Omental fat pad (tissue), 4 donors: Measurements from ENCODE around the gene PIGQ. TPM values are rescaled to one million over a fixed set of nuclear protein-coding genes. Genes with fewer than 3 reads are reported as not detected.

ENCODE experiments used
- ATAC-seq: fragments of 150-250 bp; one replicate; pipeline ENCODE4 v1.9.1; 2016; ENCODE audit warnings: mild to moderate bottlenecking, moderate library complexity; ENCODE audit not compliant: low FRiP score
- DNase-seq: peaks from one replicate; pipeline ENCODE4 v3.0.0-alpha.2; 2019; ENCODE audit warnings: low spot score
- total RNA-seq, 4 donors: library from RNA; depleted of rRNA; stranded (reverse); fragments of >200 nt; gene quantifications; one replicate each; pipeline ENCODE4 v1.1.0, GENCODE V29; 2016
- TF ChIP-seq, protein P1 (sequence below), 3 donors: fragments of 450-650 bp; IDR thresholded peaks; one replicate each; pipeline ENCODE4 v1.5.1; 2016 to 2017; ENCODE audit warnings: antibody characterized with exemption in 3 of 3, mild to moderate bottlenecking in 3 of 3, moderate library complexity in 2 of 3

Gene PIGQ
- total RNA-seq, 4 donors from 2014 or later: 22.0 to 25.1 (median 23.8) TPM

DNA sequence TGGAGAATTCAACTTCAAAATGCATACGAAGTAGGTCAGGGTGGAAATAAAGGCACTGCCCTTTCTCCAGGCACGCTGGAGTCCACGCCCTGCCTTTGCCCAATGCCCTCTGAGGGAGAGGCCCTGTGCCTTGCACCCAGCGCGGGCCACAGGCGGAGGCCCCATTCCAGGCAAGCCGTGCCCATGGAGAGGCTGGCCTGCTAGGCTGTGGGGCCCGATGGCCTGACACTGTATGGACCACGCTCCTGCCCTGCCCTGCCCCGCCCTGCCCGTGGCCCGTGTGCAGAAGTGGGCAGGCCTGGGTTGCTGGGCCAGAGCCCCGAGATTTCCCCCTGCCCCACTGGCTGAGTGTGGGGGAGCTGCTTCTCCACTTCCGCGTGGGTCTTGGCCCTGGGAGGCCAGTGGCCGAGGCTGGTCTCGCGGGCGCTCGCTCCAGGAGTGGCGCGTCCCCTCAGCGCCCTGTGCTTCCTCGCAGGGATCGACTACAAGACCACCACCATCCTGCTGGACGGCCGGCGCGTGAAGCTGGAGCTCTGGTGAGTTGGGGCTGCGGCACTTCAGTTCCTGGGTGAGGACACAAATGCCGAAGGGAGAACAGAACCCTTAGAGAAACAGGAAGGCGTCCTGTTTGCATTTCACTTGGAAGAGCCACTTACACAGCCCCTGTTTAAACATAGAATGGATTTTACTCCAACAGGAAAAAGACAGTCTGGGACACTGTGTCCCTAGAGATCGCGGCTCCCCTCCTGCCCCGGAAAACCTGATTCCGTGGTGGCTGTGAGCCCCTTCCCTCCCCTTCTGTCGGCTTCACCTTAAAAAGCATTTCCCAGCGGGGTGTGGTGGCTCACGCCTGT lies 47.2 kb downstream of the PIGQ start:
- no peak for ATAC-seq

DNA sequence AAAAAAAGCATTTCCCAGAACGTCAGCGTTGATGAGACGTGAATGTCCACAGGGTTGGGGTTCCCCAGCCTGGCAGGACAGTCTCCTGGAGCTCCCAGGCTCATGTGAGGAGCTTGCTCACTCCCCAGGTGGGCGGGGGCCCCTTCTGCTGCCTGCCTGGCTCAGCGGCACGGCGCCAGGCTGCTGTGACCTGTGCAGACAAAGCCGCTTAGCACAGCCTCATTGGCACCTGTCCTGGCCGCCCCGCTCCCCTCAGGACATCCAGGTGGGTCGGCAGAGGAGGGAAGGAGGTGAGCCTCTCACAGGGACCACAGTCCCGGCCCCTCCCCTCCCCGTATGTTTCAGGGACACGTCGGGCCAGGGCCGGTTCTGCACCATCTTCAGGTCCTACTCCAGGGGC lies 48.1 kb downstream of the PIGQ start:
- TF ChIP-seq, protein P1, sequence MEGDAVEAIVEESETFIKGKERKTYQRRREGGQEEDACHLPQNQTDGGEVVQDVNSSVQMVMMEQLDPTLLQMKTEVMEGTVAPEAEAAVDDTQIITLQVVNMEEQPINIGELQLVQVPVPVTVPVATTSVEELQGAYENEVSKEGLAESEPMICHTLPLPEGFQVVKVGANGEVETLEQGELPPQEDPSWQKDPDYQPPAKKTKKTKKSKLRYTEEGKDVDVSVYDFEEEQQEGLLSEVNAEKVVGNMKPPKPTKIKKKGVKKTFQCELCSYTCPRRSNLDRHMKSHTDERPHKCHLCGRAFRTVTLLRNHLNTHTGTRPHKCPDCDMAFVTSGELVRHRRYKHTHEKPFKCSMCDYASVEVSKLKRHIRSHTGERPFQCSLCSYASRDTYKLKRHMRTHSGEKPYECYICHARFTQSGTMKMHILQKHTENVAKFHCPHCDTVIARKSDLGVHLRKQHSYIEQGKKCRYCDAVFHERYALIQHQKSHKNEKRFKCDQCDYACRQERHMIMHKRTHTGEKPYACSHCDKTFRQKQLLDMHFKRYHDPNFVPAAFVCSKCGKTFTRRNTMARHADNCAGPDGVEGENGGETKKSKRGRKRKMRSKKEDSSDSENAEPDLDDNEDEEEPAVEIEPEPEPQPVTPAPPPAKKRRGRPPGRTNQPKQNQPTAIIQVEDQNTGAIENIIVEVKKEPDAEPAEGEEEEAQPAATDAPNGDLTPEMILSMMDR (IDR thresholded peaks at IDR 0.05): no peak
- DNase-seq (no peak), ATAC-seq (no peak)

More for the DNA sequence above, 47.2 kb downstream of the PIGQ start:
- TF ChIP-seq, protein P1 (IDR thresholded peaks at IDR 0.05): no peak
- no peak for DNase-seq

DNA sequence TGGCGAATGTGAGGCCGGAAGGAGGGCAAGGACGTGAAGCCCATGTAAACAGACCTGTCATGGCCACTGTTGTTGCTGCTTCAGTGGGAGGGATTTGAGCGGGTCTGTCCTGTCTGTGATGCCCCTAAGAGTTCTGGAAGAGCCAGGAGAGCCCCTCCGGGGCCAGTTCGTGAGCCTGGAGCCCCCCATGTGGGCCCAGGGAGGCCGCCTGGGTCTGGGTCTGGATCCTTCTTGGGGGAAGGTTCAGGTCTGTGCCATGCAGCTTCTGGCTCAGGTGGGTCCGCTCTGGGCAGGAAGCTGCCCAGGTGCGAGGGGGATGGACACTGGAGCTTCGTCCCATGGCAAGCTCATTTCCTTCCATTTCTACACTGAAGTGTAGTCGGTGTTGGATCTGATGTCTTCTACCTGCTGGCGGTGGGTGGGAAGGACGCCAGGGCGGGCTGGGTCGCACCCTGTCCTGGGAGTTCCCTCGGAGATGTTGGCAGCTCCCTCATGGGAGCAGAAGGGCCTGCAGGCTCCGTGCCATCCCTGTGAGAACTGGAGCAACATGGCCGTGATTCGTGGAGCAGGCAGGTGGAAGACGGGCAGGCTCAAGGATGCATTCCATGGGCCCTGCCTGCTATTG lies 49.8 kb downstream of the PIGQ start:
- TF ChIP-seq, protein P1 (IDR thresholded peaks at IDR 0.05): no peak
- DNase-seq: no peak
- ATAC-seq: no peak

DNA sequence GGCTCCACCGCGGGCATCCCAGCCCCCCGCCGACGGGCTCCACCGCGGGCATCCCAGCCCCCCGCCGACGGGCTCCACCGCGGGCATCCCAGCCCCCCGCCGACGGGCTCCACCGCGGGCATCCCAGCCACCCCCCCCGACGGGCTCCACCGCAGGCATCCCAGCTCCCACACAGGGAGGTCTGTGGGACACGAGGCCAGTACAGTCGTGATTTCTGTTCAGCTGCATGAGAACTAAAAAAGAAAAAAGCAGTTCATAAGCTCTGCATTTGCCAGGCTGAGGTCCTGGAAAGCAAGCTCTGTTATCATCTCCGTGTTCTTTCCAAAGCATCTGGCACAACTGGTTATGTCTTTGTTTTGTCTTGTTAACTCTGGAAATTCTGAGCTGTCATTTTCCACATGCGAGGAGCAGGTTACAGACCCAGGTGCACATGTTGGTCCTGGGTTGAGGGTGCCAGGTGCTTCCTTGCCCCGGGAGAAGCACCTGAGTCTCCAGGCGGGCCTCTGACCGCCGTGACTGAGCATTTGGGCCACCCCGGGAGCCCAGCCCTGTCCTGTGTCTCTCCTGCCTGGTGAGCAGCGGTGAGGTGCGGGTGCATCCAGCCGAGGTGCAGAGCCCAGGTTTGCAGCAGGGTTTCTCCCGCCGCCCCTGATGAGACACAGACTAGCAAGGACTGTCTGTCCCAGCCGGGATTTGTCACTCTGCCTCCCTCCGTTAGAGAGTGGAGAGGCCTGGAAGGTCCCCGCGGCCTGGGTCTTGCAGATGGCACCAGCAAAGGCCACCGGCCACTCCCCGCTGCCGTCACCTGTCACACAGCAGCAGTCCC lies 51.1 kb downstream of the PIGQ start:
- no peak for ATAC-seq
- DNase-seq: no peak
- TF ChIP-seq, protein P1 (IDR thresholded peaks at IDR 0.05): no peak

DNA sequence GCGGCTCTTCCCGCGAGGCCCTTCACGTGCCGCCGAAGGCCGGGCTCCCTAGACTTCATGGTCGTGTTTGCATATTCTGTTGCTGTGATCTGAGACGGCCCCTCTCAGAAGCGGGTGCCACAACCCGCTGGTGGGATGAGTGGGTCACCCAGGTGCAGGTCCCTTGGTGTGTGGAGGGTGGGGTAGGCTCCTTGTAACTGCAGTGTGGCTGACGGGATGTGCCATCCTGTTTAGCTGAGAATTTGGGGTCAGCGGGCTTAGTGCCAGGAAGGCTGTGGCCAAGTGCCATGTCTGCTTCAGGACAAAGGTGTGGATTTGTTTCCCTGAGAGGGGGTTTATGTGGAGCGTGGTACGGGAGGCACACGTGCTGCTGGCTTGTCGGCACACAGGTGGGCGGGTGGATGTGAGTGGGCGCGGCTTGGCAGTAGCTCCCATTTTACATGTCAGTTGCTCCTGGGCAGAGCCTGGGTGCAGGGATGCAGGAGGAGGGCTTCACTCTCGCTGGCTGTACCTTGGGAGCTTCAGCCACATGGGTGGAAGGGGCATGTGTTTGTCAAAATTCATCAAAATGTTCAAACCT lies 51.8 kb downstream of the PIGQ start:
- no peak for DNase-seq
- peak; percentile 20 for ATAC-seq
- TF ChIP-seq, protein P1 (IDR thresholded peaks at IDR 0.05): no peak

DNA sequence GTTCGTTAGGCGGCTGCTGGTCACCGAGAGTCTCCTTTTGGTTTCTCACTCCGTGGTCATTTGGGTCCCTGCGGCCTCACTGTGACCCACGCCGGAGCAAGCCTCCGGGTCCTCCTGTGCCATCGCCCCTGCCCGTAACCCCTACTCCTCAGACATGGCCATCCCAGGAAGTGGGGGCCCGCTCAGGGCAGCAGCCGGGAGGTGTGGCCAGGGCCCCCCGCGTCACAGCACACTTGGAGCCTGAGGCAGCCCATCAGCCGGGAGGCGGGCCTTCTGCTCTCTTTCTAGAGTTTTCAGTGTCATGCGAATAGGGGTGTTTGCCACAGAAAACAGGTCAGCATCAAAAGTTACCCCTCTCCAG lies 53.1 kb downstream of the PIGQ start:
- TF ChIP-seq, protein P1 (IDR thresholded peaks at IDR 0.05): no peak
- DNase-seq (no peak), ATAC-seq (no peak)
